Pulmonary artery endothelial cell (primary cell): ENCODE data around the gene MC1R. TPM values are rescaled to one million over a fixed set of nuclear protein-coding genes. Genes with fewer than 3 reads are reported as not detected.
"Not testable (repeated sequence)": the region's sequence is repeated elsewhere in the genome, so short reads cannot be mapped to it uniquely, and the experiment has no call there.

Experiments
- DNase-seq: peaks from one replicate; pipeline ENCODE4 v3.0.0-alpha.2; 2011; ENCODE audit warnings: low read depth, low spot score
- total RNA-seq: library from RNA; depleted of rRNA; stranded (reverse); fragments of >200 nt; gene quantifications from 2 replicates; pipeline ENCODE4 v1.2.3, GENCODE V29; 2014

MC1R gene
- total RNA-seq, 1 donor from 2014 or later = 2.3 TPM

DNA sequence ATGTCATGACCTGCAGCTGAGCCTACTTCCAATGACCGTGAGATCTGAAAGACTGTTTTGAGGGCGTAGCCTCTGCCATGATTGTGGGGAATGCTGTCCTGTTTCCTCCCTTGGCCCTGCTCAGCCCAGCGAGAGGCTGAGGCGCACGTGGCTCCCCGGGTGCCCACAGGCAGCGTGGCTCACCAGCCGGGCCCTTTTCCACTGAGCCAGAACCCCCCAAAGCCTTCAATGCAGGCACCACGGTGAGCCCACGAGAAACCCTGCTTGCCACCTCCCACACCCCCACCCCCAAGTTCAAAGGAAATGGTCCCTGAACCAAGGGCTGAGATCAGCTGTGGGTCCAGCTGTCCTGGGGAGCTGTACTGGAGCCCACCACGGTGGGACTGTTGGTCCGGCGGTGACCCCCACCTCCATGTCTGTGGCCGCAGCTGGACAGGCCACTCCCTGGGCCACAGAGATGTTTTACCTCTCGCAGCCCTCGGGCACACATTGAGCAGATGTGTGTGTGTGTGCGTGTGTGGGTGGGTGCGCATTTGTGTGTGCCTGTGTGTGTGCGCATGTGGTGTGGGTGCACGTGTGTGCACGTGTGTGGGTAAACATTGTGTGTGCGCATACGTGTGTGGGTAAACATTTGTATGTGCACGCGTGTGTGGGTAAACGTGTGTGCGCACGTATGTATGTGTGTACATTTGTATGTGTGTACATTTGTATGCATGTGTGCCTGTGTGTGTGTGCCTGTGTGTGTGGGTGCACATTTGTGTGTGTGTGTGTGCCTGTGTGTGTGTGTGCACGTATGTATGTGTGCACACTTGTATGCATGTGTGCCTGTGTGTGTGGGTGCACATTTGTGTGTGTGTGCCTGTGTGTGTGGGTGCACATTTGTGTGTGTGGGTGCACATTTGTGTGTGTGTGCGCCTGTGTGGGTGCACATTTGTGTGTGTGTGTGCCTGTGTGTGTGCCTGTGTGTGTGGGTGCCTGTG is 5.0 kb upstream of the MC1R start:
- no peak for DNase-seq

DNA sequence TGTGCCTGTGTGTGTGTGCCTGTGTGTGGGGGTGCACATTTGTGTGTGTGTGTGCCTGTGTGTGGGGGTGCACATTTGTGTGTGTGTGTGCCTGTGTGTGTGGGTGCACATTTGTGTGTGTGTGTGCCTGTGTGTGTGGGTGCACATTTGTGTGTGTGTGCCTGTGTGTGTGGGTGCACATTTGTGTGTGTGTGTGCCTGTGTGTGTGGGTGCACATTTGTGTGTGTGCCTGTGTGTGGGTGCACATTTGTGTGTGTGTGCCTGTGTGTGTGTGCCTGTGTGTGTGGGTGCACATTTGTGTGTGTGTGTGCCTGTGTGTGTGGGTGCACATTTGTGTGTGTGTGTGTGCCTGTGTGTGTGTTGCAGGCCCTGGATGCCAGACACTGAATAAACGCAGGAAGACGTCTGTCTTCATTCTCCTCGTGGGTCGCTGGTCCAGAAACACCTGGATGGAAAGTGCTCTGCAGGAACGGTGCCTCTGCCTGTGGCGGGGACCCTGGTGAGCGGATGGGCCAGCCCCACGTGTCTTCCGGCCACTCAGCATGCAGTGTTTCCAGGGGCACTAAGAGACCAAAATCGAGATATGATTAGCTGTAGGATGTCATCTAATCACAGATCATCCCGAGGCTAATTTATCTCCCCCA is 3.9 kb upstream of the MC1R start:
- DNase-seq = not testable (repeated sequence)

DNA sequence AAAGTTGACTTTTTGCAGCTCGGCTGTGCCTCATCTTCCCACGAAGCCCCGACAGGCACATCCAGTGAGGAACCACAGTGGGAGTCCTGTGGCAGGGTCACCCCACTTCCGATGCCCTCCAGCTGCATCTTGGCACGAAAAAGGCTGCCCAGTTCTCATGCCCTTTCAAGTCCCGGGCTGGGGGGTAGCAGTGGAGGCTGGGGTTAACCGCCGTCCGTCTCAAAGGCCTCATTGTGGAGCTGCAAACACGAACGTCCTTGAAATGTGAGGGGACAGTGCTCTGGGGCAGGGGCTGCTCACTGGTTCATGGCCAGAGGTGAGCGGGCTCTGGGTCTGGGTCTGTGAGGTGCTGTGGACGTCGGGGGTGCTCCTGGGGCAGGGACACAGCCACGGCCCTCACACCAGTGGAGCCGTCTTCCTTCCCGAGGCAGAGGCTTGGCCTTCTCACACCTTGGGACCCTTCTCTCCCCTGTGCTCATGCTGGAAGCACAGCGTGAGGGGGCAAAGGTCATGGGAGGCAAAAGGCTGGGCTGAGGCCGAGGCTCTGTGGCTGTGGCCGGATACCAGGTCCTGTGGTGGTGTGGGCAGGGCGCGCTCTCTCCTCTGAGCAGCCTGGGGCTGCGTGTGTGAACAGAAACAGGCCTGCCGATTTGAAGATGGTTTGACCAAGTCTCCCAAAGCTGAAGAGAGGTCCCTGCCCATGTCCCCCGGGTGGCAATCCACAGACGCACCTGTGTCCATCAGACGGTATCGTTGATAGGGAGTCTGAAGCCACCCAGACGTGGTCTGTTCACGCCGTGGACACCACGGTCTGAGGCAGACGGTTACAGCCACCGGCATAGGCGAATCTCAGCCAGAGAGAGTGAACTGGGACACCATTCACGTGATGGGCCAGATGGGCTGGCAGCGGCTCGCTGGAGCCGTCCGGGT is 3.1 kb upstream of the MC1R start:
- DNase-seq = no peak

DNA sequence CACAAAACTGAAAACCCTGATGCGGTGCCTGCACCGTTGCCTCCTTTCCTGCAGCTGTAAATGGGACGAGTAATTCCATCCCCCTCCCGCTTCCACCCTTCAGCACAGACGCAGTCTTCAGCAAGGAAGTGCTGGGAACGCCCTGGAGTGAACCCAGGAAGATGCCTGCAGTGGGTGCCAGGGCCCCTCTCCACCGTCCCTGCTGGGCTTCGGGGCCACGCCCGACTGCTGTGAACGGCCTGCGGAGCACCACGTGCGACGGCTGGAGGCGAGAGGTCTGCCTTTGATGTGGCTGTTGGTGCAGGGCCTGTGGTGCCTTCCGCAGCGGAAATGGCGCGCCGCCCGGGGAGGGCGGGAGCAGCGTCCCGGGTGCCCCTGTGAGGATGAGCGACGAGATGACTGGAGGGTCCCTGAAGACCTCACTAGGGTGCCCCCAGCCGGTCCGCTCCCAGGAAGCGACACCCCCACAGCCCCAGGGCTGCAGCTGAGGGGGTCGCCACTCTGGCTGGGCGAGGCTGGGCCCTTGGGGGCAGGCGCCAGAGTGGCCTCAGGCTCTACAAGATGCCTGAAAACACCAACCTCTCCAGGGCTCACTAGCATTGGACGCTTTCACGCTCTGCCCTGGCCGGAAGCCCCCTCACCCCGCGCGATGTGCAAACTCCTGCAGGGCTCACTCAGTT is 749 bp upstream of the MC1R start:
- no peak for DNase-seq

DNA sequence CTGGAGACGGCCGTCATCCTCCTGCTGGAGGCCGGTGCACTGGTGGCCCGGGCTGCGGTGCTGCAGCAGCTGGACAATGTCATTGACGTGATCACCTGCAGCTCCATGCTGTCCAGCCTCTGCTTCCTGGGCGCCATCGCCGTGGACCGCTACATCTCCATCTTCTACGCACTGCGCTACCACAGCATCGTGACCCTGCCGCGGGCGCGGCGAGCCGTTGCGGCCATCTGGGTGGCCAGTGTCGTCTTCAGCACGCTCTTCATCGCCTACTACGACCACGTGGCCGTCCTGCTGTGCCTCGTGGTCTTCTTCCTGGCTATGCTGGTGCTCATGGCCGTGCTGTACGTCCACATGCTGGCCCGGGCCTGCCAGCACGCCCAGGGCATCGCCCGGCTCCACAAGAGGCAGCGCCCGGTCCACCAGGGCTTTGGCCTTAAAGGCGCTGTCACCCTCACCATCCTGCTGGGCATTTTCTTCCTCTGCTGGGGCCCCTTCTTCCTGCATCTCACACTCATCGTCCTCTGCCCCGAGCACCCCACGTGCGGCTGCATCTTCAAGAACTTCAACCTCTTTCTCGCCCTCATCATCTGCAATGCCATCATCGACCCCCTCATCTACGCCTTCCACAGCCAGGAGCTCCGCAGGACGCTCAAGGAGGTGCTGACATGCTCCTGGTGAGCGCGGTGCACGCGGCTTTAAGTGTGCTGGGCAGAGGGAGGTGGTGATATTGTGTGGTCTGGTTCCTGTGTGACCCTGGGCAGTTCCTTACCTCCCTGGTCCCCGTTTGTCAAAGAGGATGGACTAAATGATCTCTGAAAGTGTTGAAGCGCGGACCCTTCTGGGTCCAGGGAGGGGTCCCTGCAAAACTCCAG is 1.1 kb downstream of the MC1R start:
- DNase-seq = no peak

DNA sequence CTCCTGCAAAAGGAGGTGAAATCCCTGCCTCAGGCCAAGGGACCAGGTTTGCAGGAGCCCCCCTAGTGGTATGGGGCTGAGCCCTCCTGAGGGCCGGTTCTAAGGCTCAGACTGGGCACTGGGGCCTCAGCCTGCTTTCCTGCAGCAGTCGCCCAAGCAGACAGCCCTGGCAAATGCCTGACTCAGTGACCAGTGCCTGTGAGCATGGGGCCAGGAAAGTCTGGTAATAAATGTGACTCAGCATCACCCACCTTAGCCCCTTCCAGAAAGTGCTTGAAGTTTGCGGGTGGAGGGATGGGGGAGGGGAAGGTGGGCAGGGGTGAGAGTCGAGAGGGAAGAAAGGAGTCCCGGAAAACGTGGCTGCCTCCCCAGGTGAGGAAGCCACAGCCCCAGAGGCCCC is 2.1 kb downstream of the MC1R start:
- no peak for DNase-seq

DNA sequence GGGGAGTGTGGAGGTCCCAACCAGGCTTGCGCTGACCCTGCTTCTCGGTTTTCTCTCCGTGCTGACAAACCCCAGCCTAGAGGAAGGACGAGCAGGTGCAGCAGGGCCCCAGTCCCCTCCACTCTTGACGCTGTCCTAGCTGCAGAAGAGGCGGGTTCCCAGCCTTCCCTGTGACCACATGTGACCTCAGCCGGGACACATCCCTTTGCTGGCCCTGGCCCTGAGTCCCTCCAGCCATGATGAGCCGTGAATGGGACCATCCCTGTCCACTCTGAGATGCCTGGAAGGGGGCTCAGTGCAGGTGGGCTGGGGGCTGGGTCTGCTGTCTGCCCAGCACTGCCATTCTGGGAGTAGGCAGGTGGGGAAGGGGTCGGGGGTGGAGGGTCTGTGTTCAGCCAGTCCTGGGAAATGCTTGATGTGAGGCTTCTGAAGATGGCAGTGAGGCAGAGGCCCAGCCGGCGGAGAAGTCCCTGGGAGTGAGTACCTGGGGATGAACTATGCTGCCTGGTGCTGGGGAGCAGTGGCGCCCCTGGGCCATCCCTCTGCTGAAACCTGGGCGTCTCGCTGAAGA is 2.6 kb downstream of the MC1R start:
- DNase-seq = no peak

DNA sequence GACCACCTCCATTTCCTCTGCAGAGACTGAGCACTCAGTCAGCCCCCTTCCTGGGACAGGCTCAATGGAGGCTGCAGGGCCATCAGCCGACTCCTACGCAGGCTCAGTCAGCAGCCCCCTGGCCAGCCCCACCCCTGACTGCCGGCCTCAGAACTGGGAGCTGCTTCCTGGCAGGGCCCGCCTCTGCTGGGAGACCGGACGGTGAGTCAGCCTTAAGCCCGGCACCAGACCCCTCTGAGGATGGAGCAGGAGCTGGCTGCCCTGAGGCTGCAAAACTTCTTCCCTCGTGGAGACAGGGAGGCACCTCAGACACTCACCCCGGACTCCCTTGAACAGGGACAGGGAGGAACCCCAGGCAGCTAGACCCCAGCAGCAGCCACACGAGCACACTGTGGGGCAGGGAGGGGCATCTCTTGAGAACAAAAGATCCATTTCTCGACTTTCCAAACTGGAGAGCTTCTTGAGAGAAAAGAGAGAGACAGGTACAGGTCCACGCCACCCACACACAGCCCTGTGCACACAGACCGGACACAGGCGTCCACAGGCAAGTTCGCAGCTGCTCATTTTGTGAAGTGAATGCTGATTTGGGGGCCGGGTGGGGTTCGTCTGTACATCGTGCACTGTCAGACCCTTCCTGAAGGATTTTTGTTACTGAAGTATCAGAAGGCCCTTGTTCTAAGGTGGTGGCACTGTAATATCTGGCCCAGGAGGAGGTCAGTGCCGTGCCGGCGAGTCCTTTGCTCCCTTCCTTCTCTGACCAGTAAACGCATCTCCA is 3.2 kb downstream of the MC1R start:
- peak; percentile 78 for DNase-seq

DNA sequence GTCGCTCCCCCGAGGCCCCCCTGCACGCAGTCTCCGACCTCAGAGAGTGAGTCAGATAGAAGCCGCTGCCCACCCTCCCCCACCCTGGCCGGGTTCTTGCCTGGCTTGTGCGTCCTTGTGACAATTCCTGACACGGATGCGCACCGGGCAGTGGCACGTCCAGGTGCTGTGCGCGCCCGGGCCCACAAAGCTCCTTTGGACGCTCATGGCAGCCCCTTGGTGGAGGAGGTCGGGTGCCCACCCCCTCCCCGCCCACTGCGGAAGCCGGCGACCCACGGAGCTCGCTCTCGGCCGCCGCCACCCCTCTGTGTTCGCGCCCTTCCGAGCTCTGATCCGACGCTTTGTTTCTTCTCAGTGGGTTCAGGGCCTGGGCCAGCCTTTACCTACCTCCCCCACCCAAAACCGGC is 3.8 kb downstream of the MC1R start:
- DNase-seq = peak; percentile 64

DNA sequence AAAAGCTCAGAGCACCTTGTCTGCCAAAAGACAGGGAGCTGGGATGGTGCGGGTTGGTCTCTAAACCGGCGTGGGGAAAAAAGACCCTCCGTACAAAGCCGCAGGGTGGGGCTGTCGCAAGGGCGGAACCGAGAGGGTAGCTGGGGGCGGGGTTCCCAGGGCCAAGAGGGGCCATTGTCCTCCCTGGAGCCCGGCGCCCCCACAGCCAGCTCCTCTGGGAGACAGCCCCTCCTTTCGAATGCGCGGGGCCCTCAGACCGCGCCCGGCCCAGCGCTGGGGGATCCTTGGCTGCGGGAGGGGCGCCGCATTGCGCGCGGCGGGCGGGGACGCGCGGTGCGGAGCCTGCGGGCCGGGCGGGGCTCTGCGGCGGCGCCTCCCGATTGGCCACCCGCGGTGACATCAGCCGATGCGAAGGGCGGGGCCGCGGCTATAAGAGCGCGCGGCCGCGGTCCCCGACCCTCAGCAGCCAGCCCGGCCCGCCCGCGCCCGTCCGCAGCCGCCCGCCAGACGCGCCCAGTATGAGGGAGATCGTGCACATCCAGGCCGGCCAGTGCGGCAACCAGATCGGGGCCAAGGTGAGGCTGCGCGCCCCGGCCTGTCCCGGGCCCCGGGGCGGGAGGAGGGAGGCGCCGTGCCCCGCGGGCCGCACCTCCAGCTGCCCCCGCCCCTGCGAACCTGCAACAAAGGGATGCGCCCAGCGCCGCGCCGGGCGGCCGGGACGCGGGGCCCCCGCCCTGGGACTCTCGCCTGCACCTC is 4.4 kb downstream of the MC1R start, which contains the start of gene TUBB3:
Gene TUBB3 (plus strand): TSS at position 459 of the 756 bp plus-strand sequence. CDS start 60 bp downstream, at position 519.
- DNase-seq = no peak

DNA sequence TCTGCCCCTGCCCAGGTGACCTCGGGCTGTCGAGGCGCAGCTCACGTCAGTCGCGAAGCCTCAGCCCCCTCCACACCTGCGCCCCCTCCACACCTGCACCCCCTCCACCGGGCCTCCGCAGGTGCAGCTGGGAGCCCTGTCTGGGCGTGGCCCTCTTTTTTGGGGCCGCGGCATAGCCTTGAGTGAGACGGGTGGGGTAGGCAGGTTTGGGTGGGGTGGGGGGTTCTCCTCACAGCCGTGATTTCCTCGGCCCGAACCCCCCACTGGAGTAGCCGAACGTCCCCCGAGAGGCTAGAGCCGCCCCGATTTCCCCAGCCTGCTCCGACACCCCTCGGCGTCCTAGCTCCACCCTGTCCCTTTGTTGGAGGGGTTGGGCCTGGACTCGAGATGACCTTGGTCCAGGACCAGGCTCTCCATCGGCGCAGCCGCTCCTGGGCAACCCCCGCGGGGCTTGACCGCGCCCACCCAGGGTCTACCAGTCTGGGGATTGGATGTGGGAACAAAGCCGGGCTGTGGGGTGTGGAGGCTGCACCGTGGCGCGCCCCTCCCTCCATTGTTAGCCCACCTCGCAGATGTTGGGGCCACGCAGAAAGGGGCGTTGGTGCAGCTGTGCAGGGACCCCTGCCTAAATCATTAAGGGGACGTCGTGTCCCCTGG is 5.1 kb downstream of the MC1R start:
- DNase-seq = no peak

DNA sequence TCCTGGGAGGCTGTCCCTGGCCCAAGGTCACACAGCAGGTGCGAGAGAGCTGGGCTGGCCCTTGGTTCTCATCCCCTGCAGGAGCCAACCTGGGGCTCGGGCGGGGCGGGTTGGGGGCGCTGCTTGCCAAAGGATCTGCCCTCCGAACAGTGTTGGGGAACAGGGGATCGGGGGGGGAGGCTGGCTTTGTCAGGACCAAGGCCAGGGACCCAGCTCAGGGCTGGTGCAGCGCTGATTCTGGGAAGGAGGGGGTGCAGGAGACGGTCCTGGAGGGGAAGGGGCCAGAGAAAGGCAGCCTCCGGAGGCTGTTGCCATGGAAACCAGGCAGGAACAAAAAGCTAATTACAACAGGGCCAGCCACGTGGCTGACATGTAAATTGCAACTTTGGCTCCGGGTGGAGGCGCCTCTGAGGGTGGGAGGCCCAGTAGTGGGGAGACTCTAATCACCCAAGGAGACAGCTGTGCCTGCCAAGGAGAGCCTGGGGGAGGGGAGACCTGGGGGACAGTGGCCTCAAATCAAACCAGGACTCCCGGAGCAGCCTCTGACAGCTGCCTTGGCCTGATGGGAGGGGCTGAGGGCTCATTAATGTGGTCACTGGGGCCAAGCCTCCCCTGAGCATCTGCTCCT is 5.7 kb downstream of the MC1R start:
- DNase-seq = no peak

DNA sequence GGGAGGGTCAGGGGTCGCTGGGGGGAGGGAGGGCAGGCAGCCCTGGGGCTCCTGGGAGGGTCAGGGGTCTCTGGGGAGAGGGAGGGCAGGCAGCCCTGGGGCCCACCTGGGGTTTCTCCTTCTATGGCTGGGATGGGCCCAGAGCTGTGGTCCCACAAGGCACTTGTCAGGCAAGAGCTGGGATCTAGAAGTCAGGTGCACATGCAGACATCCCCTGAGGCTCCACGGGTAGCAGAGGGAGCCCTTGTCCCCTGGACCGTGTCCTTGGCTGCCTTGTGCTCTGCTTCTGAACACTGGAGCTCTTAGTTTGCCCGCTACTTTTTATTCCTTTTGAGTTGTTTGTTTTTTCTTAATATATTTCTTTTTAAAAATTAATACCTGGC is 6.3 kb downstream of the MC1R start:
- no peak for DNase-seq

DNA sequence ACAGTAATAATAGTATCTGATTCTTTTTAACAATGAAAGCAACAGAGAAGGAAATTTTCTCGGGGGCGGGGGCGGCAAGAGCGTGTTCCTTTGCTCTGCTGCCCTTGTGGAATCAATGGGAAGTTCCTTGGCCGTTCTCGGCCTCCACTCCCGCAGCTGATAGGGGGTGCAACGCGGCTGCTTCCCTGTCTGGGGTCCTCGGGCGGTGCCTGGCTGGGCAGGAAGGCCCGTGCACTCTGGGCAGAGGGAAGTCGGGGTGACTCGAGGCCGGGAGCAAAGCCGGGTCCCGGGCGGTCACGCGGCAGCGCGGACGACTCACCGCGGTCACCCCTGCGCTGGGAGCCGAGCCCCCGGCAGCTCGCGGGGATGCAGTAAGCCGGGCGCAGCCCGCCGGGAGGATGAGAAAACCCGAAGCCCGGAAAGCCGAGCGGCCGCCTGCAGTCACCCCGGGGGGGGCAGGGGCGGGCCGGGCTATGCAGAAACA is 7.0 kb downstream of the MC1R start:
- no peak for DNase-seq

DNA sequence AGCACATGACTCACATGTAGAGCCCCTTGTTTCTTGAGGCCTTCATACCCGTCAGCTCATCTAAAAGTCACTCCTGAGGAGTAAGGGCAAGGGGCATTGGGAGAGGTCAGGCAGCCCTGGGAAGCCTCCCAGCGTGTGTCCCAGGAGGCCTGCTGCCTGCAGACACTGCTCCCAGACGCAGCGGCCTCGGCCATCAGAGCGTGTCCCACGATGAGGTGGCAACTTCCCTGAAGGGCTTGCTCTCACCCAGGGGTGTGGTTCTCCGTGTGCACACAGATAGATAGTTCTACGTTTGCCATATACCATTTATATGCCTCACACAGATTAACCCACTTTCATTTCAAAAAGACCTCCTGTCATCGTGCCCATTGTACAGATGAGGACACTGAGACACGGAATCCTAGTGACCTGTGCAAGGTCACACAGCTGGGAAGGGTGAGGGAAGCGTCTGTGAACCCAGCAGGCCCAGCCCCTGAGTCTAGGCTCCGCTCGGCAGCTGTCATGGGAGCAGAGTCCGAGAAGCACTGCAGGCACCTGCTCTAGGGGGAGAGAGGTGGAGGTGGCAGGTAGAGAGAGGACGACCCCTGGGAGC is 12.7 kb downstream of the MC1R start:
- no peak for DNase-seq

DNA sequence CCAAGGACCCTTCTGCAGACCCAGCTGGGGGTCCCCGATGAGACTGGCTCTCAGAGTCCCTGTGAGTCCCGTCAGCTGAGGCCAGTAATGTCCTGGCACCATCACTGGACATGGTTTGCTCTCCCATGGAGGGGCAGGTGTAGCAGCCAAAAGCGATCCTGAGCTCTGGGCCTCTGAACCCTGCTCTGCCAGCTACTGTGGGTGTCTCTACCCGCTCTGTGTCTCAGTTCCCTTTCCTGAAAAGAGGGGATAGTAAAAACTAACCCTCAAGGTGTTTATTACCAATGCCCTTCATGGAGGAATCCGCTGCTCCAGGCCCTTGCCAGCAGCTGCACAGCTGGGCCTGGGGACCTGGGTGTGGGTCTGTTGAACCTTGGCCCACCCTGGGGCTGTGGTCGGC is 13.3 kb downstream of the MC1R start:
- no peak for DNase-seq

DNA sequence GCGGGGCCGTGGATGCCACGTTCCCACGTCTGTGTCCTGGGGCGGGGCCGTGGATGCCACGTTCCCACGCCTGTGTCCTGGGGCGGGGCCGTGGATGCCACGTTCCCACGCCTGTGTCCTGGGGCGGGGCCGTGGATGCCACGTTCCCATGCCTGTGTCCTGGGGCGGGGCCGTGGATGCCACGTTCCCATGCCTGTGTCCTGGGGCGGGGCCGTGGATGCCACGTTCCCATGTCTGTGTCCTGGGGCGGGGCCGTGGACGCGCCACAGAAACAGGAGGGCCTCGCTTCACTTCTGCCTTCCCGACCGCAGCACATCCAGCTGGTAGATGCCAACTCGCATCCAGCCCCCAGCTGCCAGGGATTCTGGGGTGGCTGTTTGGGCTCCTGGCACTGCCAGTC is 15.4 kb downstream of the MC1R start:
- not testable (repeated sequence) for DNase-seq
